Neutrophil (primary cell): Measurements from ENCODE around the gene GASK1B.

Source experiments
- H3K27ac ChIP-seq: fragments of 200-600 bp; sonication (generic); 2 replicates; pipeline ENCODE4 v1.5.1; 2016; ENCODE audit warnings: mild to moderate bottlenecking, moderate library complexity
- H3K27me3 ChIP-seq: fragments of 200-600 bp; sonication (generic); 2 replicates; pipeline ENCODE4 v1.6.0; 2016; ENCODE audit warnings: mild to moderate bottlenecking
- H3K36me3 ChIP-seq: fragments of 200-600 bp; sonication (generic); 2 replicates; pipeline ENCODE4 v1.5.1; 2017
- H3K4me1 ChIP-seq, 2 experiments: fragments of 200-600 bp in 1 of 2; sonication (generic) in 1 of 2; 1 replicate in 1 of 2; 2 replicates in 1 of 2; pipeline versions ENCODE4 v1.5.1 to v1.6.1; 2013 to 2016; ENCODE audit warnings: low read depth in 1 of 2, low read length in 1 of 2, mild to moderate bottlenecking in 1 of 2, moderate library complexity in 1 of 2; ENCODE audit not compliant: control insufficient read depth in 1 of 2, insufficient read depth in 1 of 2
- H3K4me3 ChIP-seq, 2 experiments: fragments of 200-600 bp in 1 of 2; sonication (generic) in 1 of 2; 1 replicate in 1 of 2; 2 replicates in 1 of 2; pipeline ENCODE4 v1.5.1; 2013 to 2016; ENCODE audit warnings: low read depth in 1 of 2, low read length in 1 of 2, mild to moderate bottlenecking in 1 of 2, moderate library complexity in 1 of 2
- H3K9me3 ChIP-seq: fragments of 200-600 bp; sonication (generic); 2 replicates; pipeline ENCODE4 v1.5.1; 2016
- TF ChIP-seq, protein P1 (sequence below): fragments of 200-600 bp; sonication (generic); IDR thresholded peaks from 2 replicates; pipeline ENCODE4 v1.5.1; 2016; ENCODE audit warnings: antibody characterized with exemption

GASK1B gene

DNA sequence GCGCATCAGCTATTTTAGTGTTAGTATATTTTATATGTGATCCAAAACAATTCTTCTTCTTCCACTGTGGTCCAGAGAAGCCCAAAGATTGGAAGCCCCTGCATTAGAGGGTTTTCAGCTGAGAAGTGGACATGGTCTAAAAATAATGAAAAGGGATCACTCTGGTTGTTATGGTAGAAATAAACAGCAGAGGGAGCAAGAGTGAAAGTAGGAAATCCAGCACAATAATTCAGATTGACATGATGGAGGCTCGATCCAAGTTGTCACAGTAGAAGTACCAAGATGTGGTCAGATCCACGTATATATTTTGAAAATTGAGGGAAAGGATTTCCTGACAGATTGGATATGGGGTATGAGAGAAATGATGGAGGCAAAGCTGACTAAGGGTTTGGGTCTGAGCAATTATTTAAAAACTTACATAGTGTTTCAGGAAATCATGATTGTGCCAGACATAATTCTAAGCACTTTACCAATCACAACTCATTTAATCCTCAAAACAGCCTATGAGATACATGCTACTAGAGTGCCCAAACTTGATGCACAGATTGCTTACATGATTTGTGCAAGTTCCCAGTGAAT is 20.4 kb upstream of the GASK1B start:
- Histone ChIP-seq H3K4me3 (no peak overlapping the region), H3K9me3 (no peaks in the 10 kb centered on the region), H3K4me1 (peaks cover 6 to 9% of the 10 kb centered on the region in 2 experiments), H3K36me3 (no peaks in the 10 kb centered on the region), H3K27me3 (no peaks in the 10 kb centered on the region), H3K27ac (no peak overlapping the region)
- TF ChIP-seq, protein P1, sequence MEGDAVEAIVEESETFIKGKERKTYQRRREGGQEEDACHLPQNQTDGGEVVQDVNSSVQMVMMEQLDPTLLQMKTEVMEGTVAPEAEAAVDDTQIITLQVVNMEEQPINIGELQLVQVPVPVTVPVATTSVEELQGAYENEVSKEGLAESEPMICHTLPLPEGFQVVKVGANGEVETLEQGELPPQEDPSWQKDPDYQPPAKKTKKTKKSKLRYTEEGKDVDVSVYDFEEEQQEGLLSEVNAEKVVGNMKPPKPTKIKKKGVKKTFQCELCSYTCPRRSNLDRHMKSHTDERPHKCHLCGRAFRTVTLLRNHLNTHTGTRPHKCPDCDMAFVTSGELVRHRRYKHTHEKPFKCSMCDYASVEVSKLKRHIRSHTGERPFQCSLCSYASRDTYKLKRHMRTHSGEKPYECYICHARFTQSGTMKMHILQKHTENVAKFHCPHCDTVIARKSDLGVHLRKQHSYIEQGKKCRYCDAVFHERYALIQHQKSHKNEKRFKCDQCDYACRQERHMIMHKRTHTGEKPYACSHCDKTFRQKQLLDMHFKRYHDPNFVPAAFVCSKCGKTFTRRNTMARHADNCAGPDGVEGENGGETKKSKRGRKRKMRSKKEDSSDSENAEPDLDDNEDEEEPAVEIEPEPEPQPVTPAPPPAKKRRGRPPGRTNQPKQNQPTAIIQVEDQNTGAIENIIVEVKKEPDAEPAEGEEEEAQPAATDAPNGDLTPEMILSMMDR = no peak

DNA sequence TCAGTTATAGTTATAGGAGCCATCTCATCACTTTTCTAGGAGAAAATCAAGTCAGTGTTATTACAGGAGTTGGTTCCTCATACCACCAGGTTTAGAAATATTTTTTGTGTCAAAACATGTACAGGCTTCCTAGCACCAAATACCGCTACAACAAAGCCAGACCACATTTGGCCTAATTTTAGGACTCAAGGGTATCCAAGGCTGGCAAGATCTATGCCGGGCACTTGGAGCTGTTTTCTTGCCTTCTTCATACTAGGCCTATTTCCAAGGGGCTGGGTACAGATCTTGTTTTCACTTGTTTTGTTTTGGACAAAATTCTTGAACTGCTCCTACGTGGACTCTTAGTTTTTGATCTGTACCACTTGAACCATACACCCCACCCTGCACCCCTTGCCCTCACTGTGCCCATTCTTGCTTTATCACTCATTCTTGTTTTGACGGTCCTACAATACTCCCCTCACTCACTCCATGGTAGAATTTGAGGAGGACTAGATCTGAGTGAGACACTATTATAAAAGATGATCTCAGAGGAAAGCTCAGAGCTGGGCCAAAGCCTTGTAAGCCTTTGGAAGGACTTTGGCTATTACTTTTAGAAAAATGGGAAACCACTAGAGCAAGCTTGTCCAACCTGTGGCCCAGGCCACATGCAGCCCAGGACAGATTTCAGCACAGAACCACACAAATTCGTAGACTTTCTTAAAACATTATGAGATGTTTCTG is 19.8 kb upstream of the GASK1B start:
- TF ChIP-seq, protein P1 = no peak
- H3K9me3 ChIP-seq = no peaks in the 10 kb centered on the region

DNA sequence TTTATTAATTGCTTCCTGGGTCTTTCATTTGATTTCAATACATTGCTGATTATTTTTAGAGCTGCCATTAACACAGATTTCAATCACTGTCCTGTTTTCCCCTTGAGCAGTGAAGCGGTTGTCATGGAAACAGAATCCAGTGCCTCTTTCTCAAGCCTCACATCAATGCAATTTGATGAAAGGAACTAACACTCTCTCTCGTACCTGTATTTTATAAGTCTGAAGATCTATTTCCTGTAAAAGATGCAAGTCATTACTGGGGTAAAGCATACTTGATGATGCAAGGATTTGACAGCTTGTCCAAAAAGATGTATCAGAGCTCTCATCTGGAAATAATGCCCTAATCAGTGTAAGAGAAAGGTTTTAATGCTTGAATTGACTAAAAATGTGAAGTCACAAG is 17.9 kb upstream of the GASK1B start:
- no peaks in the 10 kb centered on the region for H3K36me3 ChIP-seq
- peaks cover 6 to 9% of the 10 kb centered on the region in 2 experiments for H3K4me1 ChIP-seq
- TF ChIP-seq, protein P1 = no peak
- H3K27me3 ChIP-seq = no peaks in the 10 kb centered on the region
- no peak overlapping the region for H3K4me3 ChIP-seq
- H3K27ac ChIP-seq = no peak overlapping the region
- H3K9me3 ChIP-seq = no peaks in the 10 kb centered on the region

More for the DNA sequence above, 19.8 kb upstream of the GASK1B start:
- no peaks in the 10 kb centered on the region for H3K36me3 ChIP-seq
- no peak overlapping the region for H3K4me3 ChIP-seq
- peaks cover 6 to 9% of the 10 kb centered on the region in 2 experiments for H3K4me1 ChIP-seq
- H3K27me3 ChIP-seq = no peaks in the 10 kb centered on the region
- no peak overlapping the region for H3K27ac ChIP-seq

DNA sequence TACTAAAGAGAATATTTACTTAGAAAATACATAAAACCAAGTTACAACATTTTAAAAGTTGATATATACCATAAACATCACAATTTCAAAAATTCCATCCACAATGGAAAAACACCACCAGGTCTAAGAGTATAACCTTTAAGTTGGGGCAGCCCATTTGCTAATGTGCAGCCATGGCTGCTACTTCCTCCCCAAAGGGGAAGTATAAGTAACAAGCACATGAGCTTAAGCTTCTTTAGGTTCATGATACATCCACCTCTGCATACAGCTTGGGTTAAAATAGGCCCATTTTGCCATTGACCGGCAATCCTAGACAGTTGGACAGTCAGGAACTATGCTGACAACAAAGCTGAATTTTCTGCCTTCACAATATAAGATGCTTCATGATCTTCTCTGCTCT is 16.6 kb upstream of the GASK1B start:
- Histone ChIP-seq H3K27me3 (no peaks in the 10 kb centered on the region), H3K4me3 (no peak overlapping the region), H3K9me3 (no peaks in the 10 kb centered on the region), H3K36me3 (no peaks in the 10 kb centered on the region), H3K27ac (no peak overlapping the region), H3K4me1 (peaks cover 6 to 9% of the 10 kb centered on the region in 2 experiments)
- TF ChIP-seq, protein P1 = no peak

DNA sequence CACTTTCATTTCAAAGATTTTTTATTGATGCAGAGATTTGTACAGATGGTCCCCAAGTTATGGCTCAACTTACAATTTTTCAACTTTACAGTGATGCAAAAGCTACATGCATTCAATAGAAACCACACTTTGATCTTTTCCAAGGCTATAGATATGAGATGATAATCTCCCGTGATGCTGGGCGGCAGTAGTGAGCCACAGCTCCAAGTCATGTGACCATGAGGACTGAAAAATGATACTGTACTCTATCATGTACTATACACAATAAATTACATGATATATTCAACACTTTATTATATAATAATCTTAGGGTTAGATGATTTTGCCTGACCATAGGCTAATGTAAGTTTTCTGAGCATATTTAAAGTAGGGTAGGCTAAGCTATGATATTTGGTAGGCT is 14.0 kb upstream of the GASK1B start:
- TF ChIP-seq, protein P1 = no peak
- peaks cover 6 to 9% of the 10 kb centered on the region in 2 experiments for H3K4me1 ChIP-seq
- H3K9me3 ChIP-seq = no peaks in the 10 kb centered on the region
- H3K27me3 ChIP-seq = no peaks in the 10 kb centered on the region
- no peaks in the 10 kb centered on the region for H3K36me3 ChIP-seq
- H3K4me3 ChIP-seq = no peak overlapping the region
- no peak overlapping the region for H3K27ac ChIP-seq
